Occipital lobe (tissue), 2 donors: ENCODE measurements around the gene FRMD4A. TPM values are rescaled to one million over a fixed set of nuclear protein-coding genes. Genes with fewer than 3 reads are reported as not detected.
"Not testable (repeated sequence)": the region's sequence is repeated elsewhere in the genome, so short reads cannot be mapped to it uniquely, and the experiment has no call there.

Source experiments
- DNase-seq: peaks from one replicate; lab custom pipeline; 2025; lab: John Stamatoyannopoulos, UW
- total RNA-seq: library from RNA; depleted of rRNA; stranded (reverse); fragments of >200 nt; gene quantifications from one replicate; pipeline ENCODE4 v1.2.3, GENCODE V29; 2014

The FRMD4A gene
- total RNA-seq, 1 donor from 2014 or later = 153 TPM

GRCh38 chr10:14151571-14151970 lies 179.2 kb downstream of the FRMD4A start:
- no peak for DNase-seq

- no peak for DNase-seq
These were observed 180.2 kb downstream of the FRMD4A start for GRCh38 chr10:14150526-14150925.

GRCh38 chr10:14146501-14146900 lies 184.2 kb downstream of the FRMD4A start:
- no peak for DNase-seq

- no peak for DNase-seq
These were observed 184.7 kb downstream of the FRMD4A start for GRCh38 chr10:14146025-14146424.

GRCh38 chr10:14144451-14144850 lies 186.3 kb downstream of the FRMD4A start:
- no peak for DNase-seq

GRCh38 chr10:14142606-14143250 lies 188.0 kb downstream of the FRMD4A start:
- no peak for DNase-seq

GRCh38 chr10:14141283-14141682 lies 189.4 kb downstream of the FRMD4A start:
- no peak for DNase-seq

- no peak for DNase-seq
These were observed 193.3 kb downstream of the FRMD4A start for GRCh38 chr10:14137391-14137790.

- DNase-seq = not testable (repeated sequence)
These were observed 195.5 kb downstream of the FRMD4A start for GRCh38 chr10:14135196-14135595.

GRCh38 chr10:14134275-14134674 lies 196.4 kb downstream of the FRMD4A start:
- no peak for DNase-seq

GRCh38 chr10:14131261-14131960 lies 199.3 kb downstream of the FRMD4A start:
- no peak for DNase-seq

- DNase-seq = no peak
These were observed 201.0 kb downstream of the FRMD4A start for GRCh38 chr10:14129770-14130169.

GRCh38 chr10:14128519-14128918 lies 202.2 kb downstream of the FRMD4A start:
- DNase-seq = no peak

- DNase-seq = no peak
These were observed 203.9 kb downstream of the FRMD4A start for GRCh38 chr10:14126697-14127440.

GRCh38 chr10:14125564-14125963 lies 205.2 kb downstream of the FRMD4A start:
- DNase-seq = no peak

GRCh38 chr10:14124941-14125340 lies 205.8 kb downstream of the FRMD4A start:
- no peak for DNase-seq

- DNase-seq = no peak
These were observed 207.6 kb downstream of the FRMD4A start for GRCh38 chr10:14123139-14123538.

- DNase-seq = no peak
These were observed 209.9 kb downstream of the FRMD4A start for GRCh38 chr10:14120812-14121211.

- no peak for DNase-seq
These were observed 211.8 kb downstream of the FRMD4A start for GRCh38 chr10:14118953-14119352.

- no peak for DNase-seq
These were observed 213.9 kb downstream of the FRMD4A start for GRCh38 chr10:14116837-14117236.

GRCh38 chr10:14116021-14116420 lies 214.7 kb downstream of the FRMD4A start:
- DNase-seq = no peak

- no peak for DNase-seq
These were observed 215.9 kb downstream of the FRMD4A start for GRCh38 chr10:14114791-14115190.

GRCh38 chr10:14112056-14112455 lies 218.7 kb downstream of the FRMD4A start:
- DNase-seq = no peak
